Measurements from ENCODE around the gene RPS6KA2.

RPS6KA2 gene

DNA sequence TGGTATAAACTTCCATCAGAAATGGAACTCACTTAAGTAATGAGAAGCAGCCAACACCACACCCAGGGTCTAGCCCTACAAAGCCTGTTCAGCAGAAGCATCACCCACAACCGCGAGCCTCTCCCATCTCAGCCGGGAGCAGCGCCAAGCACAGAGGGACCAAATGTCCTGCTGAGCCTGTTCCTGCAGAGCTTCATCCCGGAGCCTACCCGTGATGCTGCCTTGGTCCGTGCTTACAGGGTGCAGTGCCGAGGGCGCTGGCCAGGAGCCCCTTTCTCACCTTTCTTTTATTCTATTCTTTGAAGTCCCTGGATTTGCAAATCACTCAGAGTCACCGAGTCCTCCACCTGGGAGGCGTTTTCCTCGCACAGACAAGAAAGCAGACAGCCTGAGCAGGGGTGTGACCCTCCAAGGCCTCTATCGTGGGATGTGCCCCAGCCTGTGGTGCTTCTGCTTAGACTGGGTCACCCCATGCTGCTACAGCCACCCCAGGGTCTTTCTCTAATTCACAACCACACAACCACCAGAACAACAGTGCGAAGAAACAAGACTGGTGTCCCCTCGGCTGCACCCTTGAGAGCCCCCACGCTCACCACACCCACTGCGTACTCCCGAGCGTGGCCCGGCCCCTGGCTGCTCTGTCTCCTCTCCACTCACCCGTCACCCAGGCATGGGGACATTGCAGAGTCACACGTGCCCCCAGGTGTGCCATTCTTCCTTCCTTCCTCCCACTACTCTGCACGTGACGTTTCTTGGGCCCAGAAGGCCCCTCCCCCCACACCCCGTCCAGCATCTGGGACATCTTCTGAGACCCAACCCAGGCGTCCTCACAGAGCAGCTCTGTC lies 152.1 kb downstream of the RPS6KA2 start:
- in situ Hi-C loops (cut with HindIII; ENCODE audit: low pct_ligation_motif_present, low sequenced_read_pairs): no loop called here

DNA sequence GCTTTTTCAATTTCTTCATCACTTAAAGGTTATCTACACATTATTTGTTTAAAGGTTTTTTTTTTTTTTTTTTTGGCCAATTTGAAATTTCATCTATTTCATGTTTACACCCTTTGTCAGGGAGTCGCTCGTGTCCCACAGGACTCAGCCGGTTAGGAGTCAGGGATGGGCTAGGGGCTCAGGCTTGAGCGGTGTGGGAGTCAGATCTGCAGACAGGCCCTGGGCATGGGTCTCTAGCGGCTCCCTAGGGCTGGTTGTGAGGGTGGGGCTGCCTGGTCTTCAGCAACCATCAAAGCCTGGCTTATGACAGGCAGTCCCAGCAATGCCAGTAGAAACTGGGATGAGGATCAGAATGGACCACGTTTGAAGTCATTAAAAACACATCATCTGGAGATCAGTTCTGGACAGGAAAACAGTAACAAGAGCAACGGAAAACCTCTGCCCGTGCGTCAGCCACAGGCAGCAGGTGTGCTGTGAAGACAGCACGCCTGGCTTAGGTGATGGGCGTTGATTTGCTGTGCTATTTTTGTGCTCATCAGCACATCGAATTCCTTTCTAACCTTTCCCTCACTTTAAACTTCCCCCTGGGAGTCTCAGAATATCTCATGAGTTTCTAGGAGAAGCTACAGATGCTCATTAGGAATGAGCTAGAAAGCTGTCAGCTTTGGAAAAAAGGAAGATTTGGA lies 153.0 kb downstream of the RPS6KA2 start:
- no peak for TF ChIP-seq CTCF (IDR thresholded peaks at IDR 0.05; ENCODE audit: low read depth, low read length, missing control alignments)
- in situ Hi-C loops (cut with HindIII; ENCODE audit: low pct_ligation_motif_present, low sequenced_read_pairs): no loop called here
- Histone ChIP-seq H3K27me3 (replicated peaks) (no peaks in the 10 kb centered on the region), H3K36me3 (replicated peaks) (no peaks in the 10 kb centered on the region), H3K4me3 (ENCODE audit: low read depth, low read length) (no peak overlapping the region), H3K27ac (no peak overlapping the region)
- no peak for DNase-seq

More for the DNA sequence above, 152.1 kb downstream of the RPS6KA2 start:
- no peak for TF ChIP-seq CTCF (IDR thresholded peaks at IDR 0.05; ENCODE audit: low read depth, low read length, missing control alignments)
- no peak overlapping the region for H3K27ac ChIP-seq
- H3K27me3 ChIP-seq (replicated peaks): no peaks in the 10 kb centered on the region
- no peak overlapping the region for H3K4me3 ChIP-seq (ENCODE audit: low read depth, low read length)
- DNase-seq: no peak
- no peaks in the 10 kb centered on the region for H3K36me3 ChIP-seq (replicated peaks)

DNA sequence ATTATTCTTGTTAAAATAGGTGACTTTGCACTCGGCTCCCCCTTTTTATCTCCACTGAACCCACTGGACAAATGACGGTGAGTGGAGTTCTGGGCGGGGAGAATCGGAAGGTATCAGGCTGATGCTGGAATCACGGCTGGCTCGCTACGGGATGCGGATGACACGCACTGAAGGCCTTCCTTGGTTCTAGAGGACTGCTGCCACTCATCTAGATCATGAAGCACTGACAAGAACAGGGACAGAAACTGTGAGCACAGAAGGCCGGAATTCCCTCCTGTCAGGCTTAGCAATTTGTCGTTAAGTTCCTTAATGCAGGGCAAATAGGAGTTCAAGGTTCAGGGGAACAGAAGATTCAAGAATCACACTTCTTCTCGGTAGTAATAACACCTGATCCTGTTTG lies 154.4 kb downstream of the RPS6KA2 start:
- no peak overlapping the region for H3K27ac ChIP-seq
- in situ Hi-C loops (cut with HindIII; ENCODE audit: low pct_ligation_motif_present, low sequenced_read_pairs): no loop called here
- H3K36me3 ChIP-seq (replicated peaks): no peaks in the 10 kb centered on the region
- DNase-seq: no peak
- H3K27me3 ChIP-seq (replicated peaks): no peaks in the 10 kb centered on the region
- TF ChIP-seq CTCF (IDR thresholded peaks at IDR 0.05; ENCODE audit: low read depth, low read length, missing control alignments): no peak
- H3K4me3 ChIP-seq (ENCODE audit: low read depth, low read length): no peak overlapping the region

- in situ Hi-C loops (cut with HindIII; ENCODE audit: low pct_ligation_motif_present, low sequenced_read_pairs): no loop called here
- DNase-seq: no peak
- Histone ChIP-seq H3K27me3 (replicated peaks) (no peaks in the 10 kb centered on the region), H3K27ac (no peak overlapping the region), H3K36me3 (replicated peaks) (no peaks in the 10 kb centered on the region), H3K4me3 (ENCODE audit: low read depth, low read length) (no peak overlapping the region)
- no peak for TF ChIP-seq CTCF (IDR thresholded peaks at IDR 0.05; ENCODE audit: low read depth, low read length, missing control alignments)
Measured at GRCh38 chr6:166471797-166472260, 155.2 kb downstream of the RPS6KA2 start.

DNA sequence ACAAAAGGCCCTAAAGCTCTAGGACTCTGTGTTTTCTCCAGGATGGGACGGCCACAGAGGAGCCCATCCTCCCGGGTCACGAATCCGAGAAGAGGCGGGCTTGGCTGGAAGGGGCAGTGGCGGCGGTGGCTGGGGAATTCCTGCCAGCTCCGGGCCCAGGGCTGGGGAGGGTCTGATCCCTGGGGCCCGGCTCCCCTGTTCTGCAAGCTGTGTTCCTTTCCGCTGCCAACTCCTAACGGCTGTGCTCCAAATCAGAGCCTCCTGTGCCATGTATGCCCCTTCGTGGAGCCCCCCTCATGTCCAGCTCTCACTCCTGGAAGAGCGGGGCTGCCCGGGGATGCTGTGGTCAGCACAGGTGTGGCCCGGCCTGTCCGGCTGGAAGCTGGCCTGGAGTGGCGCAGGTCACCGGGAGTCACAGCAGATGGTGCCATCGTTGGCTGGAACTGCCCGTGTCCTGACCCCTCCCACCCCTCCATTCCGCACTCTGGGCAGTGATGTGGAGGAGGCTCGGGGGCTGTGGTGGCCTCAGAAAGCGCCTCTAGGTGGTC lies 156.1 kb downstream of the RPS6KA2 start:
- in situ Hi-C loops (cut with HindIII; ENCODE audit: low pct_ligation_motif_present, low sequenced_read_pairs): no loop called here
- Histone ChIP-seq H3K27me3 (replicated peaks) (no peaks in the 10 kb centered on the region), H3K4me3 (ENCODE audit: low read depth, low read length) (no peak overlapping the region), H3K27ac (no peak overlapping the region), H3K36me3 (replicated peaks) (no peaks in the 10 kb centered on the region)
- no peak for DNase-seq
- no peak for TF ChIP-seq CTCF (IDR thresholded peaks at IDR 0.05; ENCODE audit: low read depth, low read length, missing control alignments)

Measured in brain microvascular endothelial cell (primary cell).